KOPT-K1 (cell line): Measurements from ENCODE around the gene EXD3.

Source experiments
- H3K27ac ChIP-seq: fragments of 200-600 bp; sonication (generic); 2 replicates; pipeline ENCODE4 v1.5.1; 2016; ENCODE audit warnings: antibody characterized with exemption, mild to moderate bottlenecking, low read depth, low read length; ENCODE audit not compliant: poor library complexity, severe bottlenecking
- H3K36me3 ChIP-seq: fragments of 200-600 bp; sonication (generic); 2 replicates; pipeline ENCODE4 v1.5.1; 2017; ENCODE audit warnings: antibody characterized with exemption, mild to moderate bottlenecking, low read length, moderate library complexity; ENCODE audit not compliant: insufficient read depth
- H3K9me3 ChIP-seq: fragments of 200-600 bp; sonication (generic); 2 replicates; pipeline ENCODE4 v1.5.1; 2017; ENCODE audit warnings: antibody characterized with exemption, low read length, mild to moderate bottlenecking; ENCODE audit not compliant: insufficient read depth, poor library complexity, severe bottlenecking

Gene EXD3

GRCh38 chr9:137441935-137442321 lies 19.0 kb upstream of the EXD3 start:
- no peak overlapping the region for H3K27ac ChIP-seq
- no peaks in the 10 kb centered on the region for H3K36me3 ChIP-seq
- H3K9me3 ChIP-seq, result no peaks in the 10 kb centered on the region

- Histone ChIP-seq H3K36me3 (no peaks in the 10 kb centered on the region), H3K9me3 (no peaks in the 10 kb centered on the region), H3K27ac (no peak within 1 kb of the TSS)
These were observed 18.4 kb upstream of the EXD3 start, which contains the start of gene ENTPD8 for GRCh38 chr9:137441289-137441934. Gene ENTPD8 (minus strand): TSS chr9:137441357. CDS start chr9:137438285, 3,072 bp downstream.

- Histone ChIP-seq H3K36me3 (no peaks in the 10 kb centered on the region), H3K9me3 (no peaks in the 10 kb centered on the region), H3K27ac (no peak overlapping the region)
These were observed 16.3 kb upstream of the EXD3 start for GRCh38 chr9:137439158-137439714.

- H3K36me3 ChIP-seq, result no peaks in the 10 kb centered on the region
- no peaks in the 10 kb centered on the region for H3K9me3 ChIP-seq
- no peak overlapping the region for H3K27ac ChIP-seq
These were observed 15.7 kb upstream of the EXD3 start for GRCh38 chr9:137438591-137439157.

- Histone ChIP-seq H3K27ac (no peak overlapping the region), H3K9me3 (no peaks in the 10 kb centered on the region), H3K36me3 (no peaks in the 10 kb centered on the region)
These were observed 15.0 kb upstream of the EXD3 start for GRCh38 chr9:137437691-137438590.

DNA sequence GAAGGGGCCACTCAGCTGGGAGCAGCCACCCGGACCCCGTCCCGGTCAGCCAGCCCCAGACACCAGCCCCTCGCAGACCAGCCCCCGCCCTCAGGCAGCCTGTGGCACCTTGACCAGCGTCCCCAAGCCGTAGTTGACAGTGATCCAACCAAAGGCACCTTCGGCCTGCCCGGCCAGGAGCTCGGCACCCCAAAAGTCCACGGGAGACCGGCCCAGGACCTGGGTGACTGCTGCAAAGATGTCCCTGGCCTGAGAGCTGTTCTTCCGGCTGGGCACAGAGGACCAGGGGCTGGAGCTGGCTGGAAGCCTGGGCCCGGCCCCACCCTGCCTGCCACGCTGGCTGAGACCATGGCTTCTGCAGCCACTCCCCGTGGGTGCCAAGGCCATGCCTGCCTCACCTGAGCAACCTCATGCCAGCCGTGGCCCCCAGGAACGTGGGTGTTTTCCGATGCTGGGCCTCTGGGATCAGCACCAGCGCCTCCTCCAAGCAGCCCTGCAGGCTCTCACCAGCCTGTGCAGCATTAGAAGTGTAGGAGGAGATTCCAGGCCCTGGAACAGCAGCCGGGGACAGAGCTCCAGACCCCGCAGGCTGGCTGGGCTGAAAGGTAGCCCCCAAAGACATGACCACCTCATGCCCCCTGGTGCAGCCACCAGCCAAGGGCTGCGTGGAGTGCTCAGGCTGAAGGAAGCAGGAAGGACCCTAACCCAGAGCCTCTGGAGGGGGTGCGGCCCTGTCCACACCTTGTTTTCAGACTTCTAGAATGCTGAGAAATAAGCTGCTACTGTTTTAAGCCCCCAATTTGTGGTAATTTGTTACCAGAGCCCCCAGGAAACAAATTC lies 14.0 kb upstream of the EXD3 start:
- Histone ChIP-seq H3K27ac (no peak overlapping the region), H3K36me3 (no peaks in the 10 kb centered on the region), H3K9me3 (no peaks in the 10 kb centered on the region)

- Histone ChIP-seq H3K9me3 (no peaks in the 10 kb centered on the region), H3K27ac (no peak overlapping the region)
These were observed 13.2 kb upstream of the EXD3 start for GRCh38 chr9:137435980-137436760.

DNA sequence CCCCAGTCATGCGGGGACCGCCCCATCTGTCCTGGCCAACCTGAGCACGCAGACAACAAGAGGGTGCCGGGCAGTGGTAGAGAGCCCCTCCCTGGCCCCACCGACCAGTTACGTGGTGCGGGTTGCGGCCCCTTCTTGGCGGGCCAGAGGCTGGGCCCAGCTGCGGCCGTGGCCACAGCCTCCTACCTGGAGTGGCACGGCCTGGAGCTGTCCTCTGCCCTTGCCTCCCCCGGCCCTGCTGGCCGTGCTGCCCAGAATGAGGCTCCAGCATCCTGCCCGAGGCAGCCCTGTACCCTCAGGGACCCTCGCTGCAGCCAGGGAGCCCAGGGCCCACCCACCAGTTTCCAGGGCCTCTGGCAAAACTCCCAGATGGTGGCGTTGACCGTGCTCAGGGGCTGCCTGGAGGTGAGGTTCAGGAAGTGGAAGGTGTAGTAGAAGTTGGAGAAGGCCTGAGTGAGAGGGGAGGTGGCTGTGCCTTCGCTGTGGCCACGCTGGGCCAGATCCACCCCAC lies 12.5 kb upstream of the EXD3 start:
- Histone ChIP-seq H3K36me3 (no peaks in the 10 kb centered on the region), H3K9me3 (no peaks in the 10 kb centered on the region), H3K27ac (no peak overlapping the region)

More at GRCh38 chr9:137435980-137436760, 13.2 kb upstream of the EXD3 start:
- H3K36me3 ChIP-seq, result no peaks in the 10 kb centered on the region

DNA sequence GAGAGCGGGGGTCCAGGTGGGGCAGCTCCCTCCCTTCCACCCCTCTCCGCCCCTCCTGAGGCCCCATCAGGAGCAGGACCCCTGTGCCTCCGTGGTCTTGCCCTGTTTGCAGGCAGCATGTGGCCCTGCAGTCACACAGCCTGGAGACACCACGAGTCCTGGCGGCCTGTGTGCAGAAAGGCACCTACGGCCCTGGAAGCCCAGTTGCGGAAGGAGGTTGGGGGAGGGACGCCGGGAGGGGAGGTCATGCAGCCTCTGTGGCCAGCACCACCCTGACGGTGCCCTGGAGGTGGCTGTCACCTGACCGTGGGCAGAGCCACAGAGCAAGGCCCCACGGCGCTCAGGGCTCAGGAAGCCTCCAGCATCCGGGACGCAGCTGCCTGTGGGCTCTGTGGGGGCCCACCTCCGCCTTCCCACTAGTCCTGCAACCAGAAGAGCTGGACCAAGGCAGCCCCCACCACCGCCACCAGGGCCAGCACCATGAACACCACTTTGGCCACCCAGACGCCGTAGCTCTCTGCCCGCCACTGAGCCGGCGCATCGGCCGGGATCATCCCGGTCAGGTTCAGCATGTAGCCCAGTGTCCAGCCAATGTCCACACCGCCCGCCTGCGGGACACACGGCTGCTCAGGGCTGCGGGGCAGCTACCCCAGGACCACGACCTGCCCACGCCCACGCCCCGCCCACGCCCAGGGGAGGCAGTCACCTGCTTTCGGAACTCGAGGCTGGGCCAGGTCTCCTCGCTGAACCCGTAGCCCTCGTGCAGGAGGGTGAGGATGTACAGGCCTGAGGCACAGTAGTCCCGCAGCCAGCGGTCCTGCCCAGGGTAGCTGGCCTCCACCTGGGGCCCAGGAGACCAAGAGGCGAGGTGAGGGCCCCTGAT lies 11.8 kb upstream of the EXD3 start:
- Histone ChIP-seq H3K27ac (no peak overlapping the region), H3K9me3 (no peaks in the 10 kb centered on the region), H3K36me3 (no peaks in the 10 kb centered on the region)

GRCh38 chr9:137433916-137434431 lies 11.0 kb upstream of the EXD3 start:
- Histone ChIP-seq H3K36me3 (no peaks in the 10 kb centered on the region), H3K27ac (no peak overlapping the region), H3K9me3 (no peaks in the 10 kb centered on the region)

GRCh38 chr9:137433349-137433915 lies 10.5 kb upstream of the EXD3 start:
- H3K9me3 ChIP-seq, result no peaks in the 10 kb centered on the region
- no peaks in the 10 kb centered on the region for H3K36me3 ChIP-seq
- H3K27ac ChIP-seq, result no peak overlapping the region

- Histone ChIP-seq H3K27ac (no peak overlapping the region), H3K9me3 (no peaks in the 10 kb centered on the region), H3K36me3 (no peaks in the 10 kb centered on the region)
These were observed 9.9 kb upstream of the EXD3 start for GRCh38 chr9:137432687-137433348.
